Activated CD8-positive, alpha-beta T cell treated with anti-CD3 and anti-CD28 coated beads for 36 hours (primary cell): ENCODE data around the gene VIPR2. TPM values are rescaled to one million over a fixed set of nuclear protein-coding genes. Genes with fewer than 3 reads are reported as not detected.

Source experiments
- ATAC-seq: fragments of 200-7000 bp; cut with Tn5 transposase; one replicate; pipeline ENCODE4 v1.10.0; 2021; ENCODE audit warnings: mild to moderate bottlenecking, moderate library complexity
- CTCF ChIA-PET: fragments of 350-600 bp; sonication (Branson Sonifier 250); formaldehyde crosslinking; loops from one replicate; lab custom pipeline; 2021; ENCODE audit warnings: antibody characterized with exemption; lab: Charles Lee
- POLR2A ChIA-PET: fragments of 350-600 bp; sonication (Branson Sonifier 250); formaldehyde crosslinking; loops from one replicate; lab custom pipeline; 2021; ENCODE audit warnings: antibody characterized with exemption; lab: Charles Lee
- DNase-seq: peaks from one replicate; pipeline ENCODE4 v3.0.0-alpha.2; 2020
- H3K27ac Mint-ChIP-seq: one replicate; pipeline ENCODE4 v1.8.0; 2021; ENCODE audit warnings: mild to moderate bottlenecking, mixed read lengths
- H3K27me3 Mint-ChIP-seq: one replicate; pipeline ENCODE4 v1.8.0; 2021; ENCODE audit warnings: mixed read lengths
- H3K36me3 Mint-ChIP-seq: one replicate; pipeline ENCODE4 v1.8.0; 2021; ENCODE audit warnings: low read depth, mixed read lengths
- H3K4me1 Mint-ChIP-seq: one replicate; pipeline ENCODE4 v1.8.0; 2021; ENCODE audit warnings: low read depth, mixed read lengths
- H3K4me3 Mint-ChIP-seq: one replicate; pipeline ENCODE4 v1.8.0; 2021; ENCODE audit warnings: mild to moderate bottlenecking, moderate library complexity, mixed read lengths
- H3K9me3 Mint-ChIP-seq: one replicate; pipeline ENCODE4 v1.8.0; 2021; ENCODE audit warnings: mixed read lengths
- CTCF ChIP-seq: fragments of 200-600 bp; IDR thresholded peaks from one replicate; pipeline ENCODE4 v1.8.0; 2022; ENCODE audit warnings: antibody characterized with exemption, mild to moderate bottlenecking
- intact Hi-C: fragments of 100-400 bp; cut with micrococcal nuclease; formaldehyde crosslinking; loops from one replicate; pipeline ENCODE4 v1.10.0; 2022
- total RNA-seq, 2 experiments: library from RNA; stranded (reverse); gene quantifications; one replicate each; pipeline ENCODE4 v1.2.3, GENCODE V29; 2021

VIPR2 gene
- total RNA-seq, 2 experiments from 2014 or later: 0.09 TPM; not detected in 1

GRCh38 chr7:159122276-159122675 is 22.4 kb downstream of the VIPR2 start:
- intact Hi-C loops: no loop called here
- peaks cover 2% of the 10 kb centered on the region for H3K27me3 Mint-ChIP-seq
- ChIA-PET CTCF (interaction anchor here (1.0 kb wide), 1 partner anchor 12 kb away, joined by 3 read pairs; no protein-coding TSS in a partner anchor), POLR2A (interaction anchor here (0.6 kb wide), 1 partner anchor 496 kb away, joined by 3 read pairs; no protein-coding TSS in a partner anchor)
- H3K4me3 Mint-ChIP-seq: no peak overlapping the region
- DNase-seq: no peak
- H3K27ac Mint-ChIP-seq: no peak overlapping the region
- H3K36me3 Mint-ChIP-seq: no peaks in the 10 kb centered on the region
- no peaks in the 10 kb centered on the region for H3K9me3 Mint-ChIP-seq
- H3K4me1 Mint-ChIP-seq: no peaks in the 10 kb centered on the region
- ATAC-seq: no peak
- no peak for TF ChIP-seq CTCF

GRCh38 chr7:159121476-159121875 is 23.2 kb downstream of the VIPR2 start:
- H3K4me3 Mint-ChIP-seq: no peak overlapping the region
- TF ChIP-seq CTCF: no peak
- intact Hi-C loops: no loop called here
- CTCF ChIA-PET: no interaction called here
- DNase-seq (no peak), ATAC-seq (no peak)
- H3K27ac Mint-ChIP-seq: no peak overlapping the region
- POLR2A ChIA-PET: no interaction called here
- peaks cover 2% of the 10 kb centered on the region for H3K27me3 Mint-ChIP-seq
- no peaks in the 10 kb centered on the region for H3K4me1 Mint-ChIP-seq
- no peaks in the 10 kb centered on the region for H3K9me3 Mint-ChIP-seq
- no peaks in the 10 kb centered on the region for H3K36me3 Mint-ChIP-seq

GRCh38 chr7:159121068-159121467 is 23.6 kb downstream of the VIPR2 start:
- Mint-ChIP-seq H3K4me3 (no peak overlapping the region), H3K9me3 (no peaks in the 10 kb centered on the region), H3K27me3 (peaks cover 2% of the 10 kb centered on the region), H3K36me3 (no peaks in the 10 kb centered on the region), H3K4me1 (no peaks in the 10 kb centered on the region), H3K27ac (no peak overlapping the region)
- DNase-seq (no peak), ATAC-seq (no peak)
- TF ChIP-seq CTCF: no peak
- intact Hi-C loops: no loop called here
- POLR2A ChIA-PET: no interaction called here
- CTCF ChIA-PET: no interaction called here

- peaks cover 5% of the 10 kb centered on the region for H3K27me3 Mint-ChIP-seq
Observed at GRCh38 chr7:159120540-159120919, 24.1 kb downstream of the VIPR2 start.

More at GRCh38 chr7:159120540-159120919, 24.1 kb downstream of the VIPR2 start:
- no peak overlapping the region for H3K27ac Mint-ChIP-seq
- intact Hi-C loops: no loop called here
- no peak for TF ChIP-seq CTCF
- no peak for DNase-seq
- no peaks in the 10 kb centered on the region for H3K9me3 Mint-ChIP-seq
- no peaks in the 10 kb centered on the region for H3K4me1 Mint-ChIP-seq
- ChIA-PET CTCF (no interaction called here), POLR2A (no interaction called here)
- ATAC-seq: no peak
- no peak overlapping the region for H3K4me3 Mint-ChIP-seq
- no peaks in the 10 kb centered on the region for H3K36me3 Mint-ChIP-seq
